GM21723 (cell line): ENCODE data around the gene ITPR3.
A peak's percentile ranks its signal among the peaks of the same experiment; 100 is the strongest.
"Not testable (repeated sequence)": the region's sequence is repeated elsewhere in the genome, so short reads cannot be mapped to it uniquely, and the experiment has no call there.

ENCODE experiments used
- ATAC-seq: cut with Tn5 transposase; IDR thresholded peaks from one replicate; pipeline ENCODE4 v1.9.1; 2021; ENCODE audit warnings: mild to moderate bottlenecking, moderate library complexity; ENCODE audit not compliant: unreplicated experiment

The ITPR3 gene

DNA sequence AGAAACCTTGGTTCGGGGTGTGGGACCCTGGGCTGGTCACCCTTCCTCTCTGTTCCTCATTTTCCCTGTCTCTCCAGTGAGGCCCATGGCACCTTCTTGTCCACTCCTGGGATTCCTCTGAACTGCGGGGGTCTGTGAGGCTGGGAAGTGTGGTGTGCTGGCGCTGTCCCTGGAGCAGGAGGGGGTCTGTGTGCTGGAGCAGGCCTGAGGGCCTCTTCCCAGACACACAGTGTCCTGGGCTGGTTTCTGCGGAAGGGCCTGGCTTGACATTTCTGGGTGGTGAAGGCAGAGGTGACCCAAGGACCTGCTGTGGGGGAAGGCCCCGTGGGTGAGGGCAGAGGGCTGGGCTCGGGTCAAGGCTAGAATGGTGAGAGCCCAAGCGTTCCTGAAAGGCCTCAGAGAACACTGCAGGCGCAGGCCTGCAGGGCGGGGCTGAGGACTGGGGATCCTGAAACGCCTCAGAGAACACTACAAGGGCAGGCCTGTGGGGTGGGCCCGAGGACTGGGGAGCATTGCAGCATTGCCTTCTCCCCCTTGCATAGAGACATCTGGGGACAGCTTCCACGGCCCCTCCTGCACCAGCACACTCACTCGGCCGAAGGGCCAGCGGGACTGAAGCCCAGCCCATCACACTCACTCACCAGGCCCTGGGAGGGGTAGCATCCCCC lies 30.5 kb upstream of the ITPR3 start:
- ATAC-seq = no peak

DNA sequence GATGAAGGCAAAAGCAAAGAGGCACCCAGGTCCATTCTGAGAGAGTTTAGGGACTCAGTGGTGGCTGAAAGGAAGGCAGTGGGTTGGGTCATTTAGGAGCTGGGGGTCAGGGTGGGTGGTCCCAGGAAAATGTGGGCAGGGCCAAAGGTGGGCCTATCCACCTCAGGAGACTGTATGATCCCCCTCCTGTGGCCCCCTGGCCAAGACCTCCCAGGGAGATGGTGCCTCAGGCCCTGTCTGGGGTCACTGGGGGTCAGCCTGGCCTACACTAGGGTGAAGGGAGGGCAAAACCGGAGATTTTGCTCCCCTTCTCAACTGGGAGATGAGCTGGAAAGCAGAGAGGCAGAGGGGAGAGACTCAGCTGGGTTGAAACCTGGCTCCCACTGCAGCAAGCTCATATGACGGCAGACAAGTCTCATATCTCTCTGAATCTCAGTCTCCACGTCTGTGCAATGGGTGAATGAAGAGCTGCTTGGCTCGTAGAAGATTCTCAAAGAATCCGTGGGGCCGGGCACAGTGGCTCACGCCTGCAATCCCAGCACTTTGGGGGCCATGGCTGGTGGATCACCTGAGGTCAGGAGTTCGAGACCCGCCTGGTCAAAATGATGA lies 29.6 kb upstream of the ITPR3 start:
- no peak for ATAC-seq

DNA sequence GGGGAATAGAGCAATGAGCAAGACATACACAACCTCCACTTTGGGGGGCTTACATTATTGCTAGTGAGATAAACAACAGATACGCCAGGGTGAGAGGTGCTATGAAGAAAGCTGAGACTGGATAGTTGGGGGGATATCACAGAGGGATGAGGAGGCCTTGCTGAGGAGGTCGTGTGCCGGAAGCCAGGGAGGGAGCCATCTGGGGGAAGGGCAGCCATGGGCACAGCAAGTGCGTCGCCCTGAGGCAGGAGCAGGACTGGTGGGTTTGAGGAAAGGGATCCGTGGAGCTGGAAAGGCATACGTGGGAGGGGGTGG lies 28.9 kb upstream of the ITPR3 start:
- ATAC-seq = no peak

DNA sequence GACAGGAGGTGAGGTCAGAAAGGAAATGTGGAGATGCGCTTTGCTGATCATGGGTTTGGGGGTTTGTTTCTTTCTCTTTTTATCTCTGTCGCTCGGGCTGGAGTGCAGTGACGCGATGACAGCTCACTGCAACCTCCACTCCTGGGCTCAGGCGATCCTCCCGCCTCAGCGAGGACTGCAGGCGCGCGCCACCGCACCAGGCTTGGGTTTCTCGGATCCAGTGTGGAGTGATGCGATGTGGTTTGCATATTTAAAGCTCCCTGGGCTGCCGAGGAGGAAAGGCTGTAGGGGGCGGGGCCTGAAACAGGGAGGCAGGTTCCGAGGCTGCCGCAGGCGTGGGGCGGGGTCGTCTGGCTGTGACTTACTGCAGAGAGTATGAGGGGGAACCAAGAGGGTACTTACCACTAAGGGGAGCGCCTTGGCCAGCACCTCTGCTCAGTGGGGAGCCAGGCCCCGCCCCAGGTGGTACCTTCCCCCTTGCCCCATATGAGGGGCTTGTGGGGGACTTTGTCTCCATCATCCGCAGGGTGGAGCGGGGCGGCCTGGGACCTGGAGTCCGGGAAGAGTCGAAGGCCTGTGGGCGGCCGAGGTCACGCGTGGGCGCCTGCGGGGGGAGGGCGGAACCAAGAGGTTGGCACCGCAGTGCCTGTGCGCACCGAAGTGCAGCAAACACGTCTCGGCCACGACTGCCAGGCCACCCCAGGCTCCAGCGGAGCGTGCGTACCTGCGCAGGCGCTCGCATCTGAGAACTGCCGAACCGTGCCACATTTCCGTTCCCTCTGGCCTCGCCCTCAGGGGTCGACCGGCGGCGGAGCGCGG lies 28.3 kb upstream of the ITPR3 start:
- peak; percentile 48 for ATAC-seq

DNA sequence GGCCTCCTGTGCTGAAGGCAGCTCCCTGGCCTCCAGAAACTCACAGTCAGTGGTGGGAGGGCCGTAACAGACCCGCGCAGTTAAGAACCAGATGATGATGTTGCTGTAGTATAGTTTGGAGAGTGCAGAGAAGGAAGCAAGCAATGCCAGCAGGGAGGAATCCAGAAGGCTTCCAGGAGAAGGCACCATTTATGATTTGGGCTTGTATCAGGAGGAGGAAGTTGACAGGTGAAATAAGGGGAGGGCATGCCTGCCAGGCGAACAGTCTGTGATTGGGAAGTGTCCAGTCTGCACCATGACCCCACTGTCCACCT lies 27.8 kb upstream of the ITPR3 start:
- ATAC-seq = no peak

DNA sequence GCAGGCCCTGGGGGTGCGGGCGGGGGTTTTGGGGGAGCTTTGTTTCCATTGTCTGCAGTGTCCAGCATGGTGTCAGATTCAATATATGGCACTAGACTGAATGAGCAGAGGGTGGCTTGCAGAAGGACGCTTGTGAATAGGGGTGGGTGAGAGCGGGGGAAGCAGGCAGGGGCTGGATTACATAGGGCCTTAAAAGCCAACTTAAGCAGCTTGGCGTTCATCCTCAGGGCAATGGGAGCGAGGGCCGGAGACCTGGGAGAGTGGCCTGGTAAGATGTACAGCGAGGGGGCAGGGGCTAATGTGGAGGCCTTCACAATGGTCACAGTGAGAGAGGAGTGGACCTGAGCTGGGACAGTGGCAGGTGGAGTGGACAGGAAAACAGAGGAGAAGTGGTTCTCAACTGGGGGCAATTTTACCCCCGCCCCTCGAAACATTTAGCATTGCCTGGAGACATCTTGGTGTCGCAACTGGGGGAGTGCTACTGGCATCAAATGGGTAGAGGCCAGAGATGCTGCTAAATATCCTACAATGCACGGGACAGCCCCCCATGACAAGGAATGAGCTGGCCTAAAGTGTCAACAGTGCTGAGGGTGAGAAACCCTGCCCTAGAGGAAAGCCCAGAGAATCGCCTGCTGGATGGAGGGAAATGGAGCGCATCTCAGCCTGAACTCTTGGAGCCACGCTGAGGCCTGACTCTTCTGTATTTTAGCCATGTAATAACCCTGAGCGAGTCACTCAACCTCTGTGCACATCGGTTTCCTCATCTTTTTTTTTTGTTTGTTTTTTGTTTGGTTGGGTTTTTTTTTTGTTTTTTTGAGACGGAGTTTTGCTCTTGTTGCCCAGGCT lies 25.9 kb upstream of the ITPR3 start:
- ATAC-seq = no peak

DNA sequence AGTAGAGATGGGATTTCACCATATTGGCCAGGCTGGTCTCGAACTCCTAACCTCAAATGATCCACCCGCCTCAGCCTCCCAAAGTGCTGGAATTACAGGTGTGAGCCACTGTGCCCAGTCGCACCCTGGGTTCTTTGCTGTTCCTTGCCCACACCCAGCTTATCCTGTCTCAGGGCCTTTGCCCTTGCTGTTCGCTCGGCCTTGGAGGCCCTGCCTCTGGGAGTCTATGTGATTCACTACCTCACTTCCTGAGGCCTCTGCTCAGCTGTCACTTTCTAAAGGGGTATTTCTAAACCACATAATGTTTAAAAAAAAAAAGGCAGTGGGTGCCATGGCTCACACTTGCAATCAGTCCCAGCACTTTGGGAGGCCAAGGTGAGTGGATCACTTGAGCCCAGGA lies 24.2 kb upstream of the ITPR3 start:
- not testable (repeated sequence) for ATAC-seq

DNA sequence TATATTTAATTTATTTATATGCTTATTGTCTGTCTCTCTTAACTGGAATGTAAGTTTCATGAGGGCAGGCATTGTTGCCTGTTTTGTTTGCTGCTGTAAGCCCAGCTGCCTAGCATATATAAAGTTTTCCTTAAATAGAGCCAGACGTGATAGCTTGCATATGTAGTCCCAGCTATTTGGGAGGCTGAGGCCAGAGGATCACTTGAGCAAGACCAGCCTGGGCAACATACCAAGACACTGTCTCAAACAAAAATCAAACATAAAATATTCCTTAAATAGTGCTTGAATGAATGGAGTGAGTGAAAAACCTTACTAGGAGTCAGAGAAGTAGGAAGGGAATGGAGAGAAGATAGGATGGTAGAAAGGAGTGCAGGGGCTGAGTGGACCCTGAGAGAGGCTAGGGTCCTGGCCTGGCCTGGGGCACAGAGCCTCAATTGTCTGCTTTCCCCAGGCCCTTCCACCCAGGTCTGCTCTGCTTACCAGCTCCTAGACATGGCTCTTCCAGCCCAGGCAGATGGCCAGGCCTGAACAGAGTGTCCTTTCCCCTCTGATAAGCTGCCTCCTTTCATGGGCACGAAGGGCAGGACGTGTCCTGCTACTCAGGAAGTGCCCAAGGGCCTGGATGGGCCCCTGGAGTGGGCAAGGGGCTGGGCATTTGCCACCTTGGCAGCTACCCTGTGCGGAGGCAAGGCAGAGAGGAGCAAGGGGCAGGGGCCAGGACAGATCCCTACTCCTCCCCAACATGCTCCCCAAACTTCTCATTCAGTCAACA lies 23.4 kb upstream of the ITPR3 start:
- no peak for ATAC-seq

DNA sequence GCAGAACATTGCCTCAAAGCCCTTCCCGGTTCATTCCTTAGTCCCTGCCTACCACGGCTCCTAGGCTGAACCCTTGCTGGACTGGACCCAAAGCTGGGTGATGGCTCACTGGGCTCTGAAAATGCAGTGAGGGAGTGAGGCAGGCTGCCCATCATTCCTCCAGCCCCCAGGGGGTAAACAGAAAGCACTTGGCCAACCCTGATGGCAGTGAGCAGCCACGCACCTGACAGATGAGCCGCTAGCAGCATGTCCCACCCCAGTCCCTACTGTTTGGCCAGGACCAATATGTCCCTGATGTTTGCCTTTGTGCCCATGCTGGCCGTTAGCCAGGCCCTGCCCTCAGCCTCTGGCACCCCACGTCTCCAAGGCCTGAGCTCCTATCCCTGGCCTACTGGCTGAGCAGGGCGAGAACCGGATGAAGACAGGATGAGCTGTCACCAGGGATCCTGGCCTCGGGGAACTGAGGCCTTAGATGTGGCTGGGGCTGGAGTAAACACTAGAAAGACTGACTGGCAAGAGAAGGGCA lies 21.6 kb upstream of the ITPR3 start:
- ATAC-seq = no peak

DNA sequence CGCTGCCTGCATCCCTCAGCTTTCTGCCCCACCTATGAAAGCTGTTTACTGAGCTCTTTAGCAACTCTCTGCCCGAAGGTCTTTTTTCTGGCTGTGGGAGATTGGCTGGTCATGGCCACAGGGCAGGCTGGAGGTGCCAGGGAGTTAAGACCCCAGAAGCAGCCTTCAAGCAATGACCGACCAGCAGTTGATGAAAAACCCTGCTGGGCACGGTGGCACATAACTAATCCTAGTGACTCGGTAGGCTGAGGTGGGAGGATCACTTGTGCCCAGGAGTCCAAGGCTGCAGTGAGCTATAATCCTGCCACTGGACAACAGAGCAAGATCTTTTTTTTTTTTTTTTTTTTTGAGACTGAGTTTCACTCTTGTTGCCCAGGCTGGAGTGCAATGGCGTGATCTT lies 20.4 kb upstream of the ITPR3 start:
- no peak for ATAC-seq

DNA sequence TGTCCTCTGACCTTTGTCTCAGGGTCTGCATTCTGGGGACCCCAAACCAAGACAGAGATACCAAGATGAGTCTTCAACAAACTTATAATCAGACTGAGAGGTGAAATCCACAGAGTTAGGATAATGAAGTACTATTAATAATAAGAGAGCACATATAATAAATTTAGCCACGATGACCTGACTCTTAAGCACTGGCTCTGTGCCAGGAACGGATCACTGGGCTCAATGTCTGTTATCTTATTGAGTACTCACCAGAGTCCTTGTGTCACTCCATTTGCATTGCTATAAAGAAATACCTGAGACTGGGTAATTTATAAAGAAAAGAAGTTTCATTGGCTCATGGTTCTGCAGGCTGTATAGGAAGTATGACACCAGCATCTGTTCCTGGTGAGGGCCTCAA lies 18.9 kb upstream of the ITPR3 start:
- no peak for ATAC-seq

DNA sequence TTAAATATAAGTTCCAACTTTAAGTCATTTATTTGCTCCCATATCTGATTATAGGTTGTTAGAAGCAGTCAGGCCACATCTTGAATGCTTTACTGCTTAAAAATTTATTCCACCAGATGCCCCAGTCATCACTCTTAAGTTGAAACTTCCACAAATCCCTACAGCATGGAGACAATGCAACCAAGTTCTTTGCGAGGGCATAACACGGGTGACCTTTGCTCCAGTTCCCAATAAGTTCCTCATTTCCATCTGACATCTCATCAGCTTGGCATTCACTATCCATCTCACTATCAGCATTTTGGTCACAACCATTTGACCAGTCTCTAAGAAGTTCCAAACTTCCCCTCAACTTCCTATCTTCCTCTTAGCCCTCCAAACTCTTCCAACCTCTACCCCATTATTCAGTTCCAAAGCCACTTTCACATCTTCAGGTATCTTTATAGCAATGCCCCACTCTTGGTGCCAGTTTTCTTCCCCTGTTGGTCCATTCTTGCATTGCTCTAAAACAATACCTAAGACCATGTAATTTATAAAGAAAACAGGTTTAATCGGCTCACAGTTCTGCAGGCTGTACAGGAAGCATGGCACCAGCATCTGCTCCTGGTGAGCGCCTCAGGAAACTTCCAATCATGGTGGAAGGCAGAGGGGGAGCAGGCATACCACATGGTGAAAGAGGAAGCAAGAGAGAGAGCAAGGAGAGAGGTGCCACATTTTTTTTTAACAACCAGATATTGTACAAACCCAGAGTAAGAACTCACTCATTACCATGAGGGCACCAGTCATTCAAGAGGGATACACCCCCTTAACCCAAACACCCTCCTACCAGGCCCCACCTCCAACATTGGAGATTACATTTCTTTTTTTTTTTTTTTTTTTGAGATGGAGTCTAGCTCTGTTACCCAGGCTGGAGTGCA lies 15.9 kb upstream of the ITPR3 start:
- no peak for ATAC-seq

DNA sequence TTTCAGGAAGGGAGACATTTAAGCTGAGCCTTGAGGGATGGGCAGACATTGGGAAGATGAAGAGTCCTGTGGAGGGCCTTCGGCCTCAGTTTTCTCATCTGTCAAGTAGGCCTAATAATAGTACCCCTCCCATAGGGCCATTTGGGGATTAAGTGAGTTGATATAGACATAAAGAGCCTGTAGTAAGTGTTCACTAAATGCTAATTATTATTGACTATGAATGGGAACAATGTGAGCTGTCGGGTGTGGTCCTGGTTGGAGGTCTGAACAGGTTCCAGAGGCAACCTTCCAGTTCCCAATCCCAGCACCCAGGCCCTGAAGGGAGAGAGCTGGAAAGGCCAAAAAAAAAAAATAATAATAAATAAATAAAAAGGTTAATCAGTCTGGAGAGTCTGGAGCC lies 14.5 kb upstream of the ITPR3 start:
- ATAC-seq = no peak

DNA sequence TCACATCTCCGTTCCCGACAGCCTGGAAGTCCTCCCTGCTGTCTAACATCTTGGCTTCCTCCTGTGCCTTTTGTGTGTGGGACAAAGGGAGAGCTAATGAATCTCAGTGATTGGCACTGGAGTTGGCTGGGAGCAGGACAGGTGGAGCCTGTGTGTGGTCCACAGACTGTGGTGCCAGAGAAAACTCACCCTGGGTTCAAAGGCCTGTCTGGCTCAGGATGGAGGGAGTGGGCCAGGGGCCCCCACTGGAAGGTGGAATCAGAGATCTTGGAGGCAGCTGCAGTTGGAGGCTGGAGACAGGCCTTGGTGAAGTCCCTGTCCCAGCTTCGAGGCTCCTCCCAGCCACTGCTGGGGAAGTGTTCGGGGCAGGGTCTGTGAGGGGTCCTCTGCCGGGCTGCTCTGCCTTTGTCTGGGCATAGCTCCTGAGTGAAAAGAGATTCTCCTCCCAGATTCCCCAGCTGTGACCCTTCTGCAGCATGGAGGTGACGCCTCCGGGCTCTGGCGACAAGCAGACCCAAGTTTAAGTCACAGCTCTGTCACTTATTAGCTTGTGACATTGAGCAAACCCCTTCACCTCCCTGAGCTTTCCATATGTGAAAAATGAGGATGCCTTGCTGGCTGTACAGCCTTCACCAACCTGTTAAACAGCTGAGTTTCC lies 13.9 kb upstream of the ITPR3 start:
- no peak for ATAC-seq

DNA sequence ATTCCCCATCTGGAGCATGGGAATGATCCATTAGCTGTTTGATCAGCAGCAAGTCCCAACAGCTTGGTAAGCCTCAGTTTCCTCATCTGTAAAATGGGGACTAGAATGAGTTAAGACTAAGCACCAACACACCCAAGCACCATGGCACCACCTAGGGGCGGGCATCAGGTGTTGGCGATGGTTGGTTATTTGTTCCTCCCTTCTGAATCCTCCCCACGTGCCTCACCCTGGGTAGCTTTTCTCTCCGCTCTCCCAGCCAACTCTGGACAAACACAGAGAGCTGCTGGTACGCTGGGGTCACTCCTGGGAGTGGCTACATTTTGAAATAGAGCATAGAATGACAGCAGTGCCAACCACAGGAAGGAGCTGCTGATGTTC lies 13.3 kb upstream of the ITPR3 start:
- no peak for ATAC-seq

DNA sequence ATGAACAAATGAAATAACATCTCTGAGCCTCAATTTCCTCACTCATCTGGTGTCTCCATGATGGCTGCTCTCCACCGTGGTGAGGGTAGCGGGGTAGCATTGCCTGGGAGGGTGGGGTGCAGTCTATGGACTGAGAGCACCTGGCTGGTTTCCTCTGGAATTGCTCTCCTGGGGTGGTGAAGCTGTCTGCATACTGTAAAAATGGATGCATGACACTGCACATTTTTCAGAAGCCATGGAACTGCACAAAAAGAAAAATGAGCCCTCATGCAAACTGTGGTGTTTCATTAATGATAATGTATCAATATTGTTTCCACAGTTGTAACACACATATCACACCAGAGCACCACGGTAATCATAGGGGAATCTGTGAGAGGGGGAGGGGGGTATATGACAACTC lies 12.1 kb upstream of the ITPR3 start:
- ATAC-seq = no peak

DNA sequence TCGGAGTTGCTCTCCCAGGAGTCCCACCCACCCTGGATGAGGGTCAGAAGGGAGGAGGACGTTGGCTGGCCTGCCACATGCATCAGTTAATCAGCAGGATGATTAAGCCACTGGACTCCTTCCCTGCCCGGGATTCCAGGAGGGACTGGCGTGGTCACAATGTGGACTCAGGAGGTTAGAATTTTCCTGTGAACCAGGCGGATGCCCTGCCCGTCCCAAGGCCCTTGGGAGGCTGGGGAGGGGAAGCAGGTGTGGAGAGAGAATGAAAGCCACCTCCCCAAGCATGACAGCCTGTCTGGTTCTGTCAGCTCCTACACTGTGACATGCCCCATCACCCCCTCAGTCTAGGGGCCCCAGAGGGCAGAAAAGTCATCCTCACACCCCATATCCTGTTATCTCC lies 11.6 kb upstream of the ITPR3 start:
- no peak for ATAC-seq

DNA sequence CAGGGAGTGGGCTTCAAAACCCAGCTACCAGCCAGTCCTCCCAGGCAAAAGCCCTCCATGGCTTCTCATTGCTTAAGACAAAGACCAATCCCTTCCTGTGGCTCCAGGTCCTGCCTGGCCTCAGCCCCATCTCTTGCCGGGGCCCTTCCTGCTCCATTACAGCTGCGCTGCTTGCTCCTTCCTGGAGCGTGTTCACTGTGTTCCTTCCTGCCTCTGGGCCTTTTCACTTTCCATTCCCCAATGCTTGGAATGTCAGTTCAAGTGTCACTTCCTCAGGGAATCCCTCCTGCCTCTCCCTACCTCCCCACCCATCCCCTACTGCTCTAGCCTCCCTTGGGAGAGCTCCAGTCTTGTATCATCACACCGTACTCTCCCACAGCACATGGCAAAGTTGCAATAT lies 11.1 kb upstream of the ITPR3 start:
- no peak for ATAC-seq
